ENCODE data around the gene CELF4. TPM values are rescaled to one million over a fixed set of nuclear protein-coding genes. Genes with fewer than 3 reads are reported as not detected.

Gene CELF4
- total and polyA plus RNA-seq, 12 donors = 0.42 to 16.9 (median 3.9) TPM; not detected in 1

GRCh38 chr18:37499044-37499443, 66.6 kb downstream of the CELF4 start:
- TF ChIP-seq POLR2A (IDR thresholded peaks at IDR 0.05) (no peak), CTCF (IDR thresholded peaks at IDR 0.05) (no peak)
- Histone ChIP-seq H3K27ac (no peak overlapping the region), H3K4me3 (no peak overlapping the region), H3K4me1 (replicated peaks in 1 of 2) (no peaks in the 10 kb centered on the region), H3K36me3 (replicated peaks in 1 of 2) (no peaks in the 10 kb centered on the region), H3K9me3 (replicated peaks in 1 of 3) (no peaks in the 10 kb centered on the region), H3K27me3 (no peaks in the 10 kb centered on the region)
- intact Hi-C loops (cut with DNase I) = no loop called here
- WGBS, 4 donors = 63 to 70% (median 69%) methylated on average over 4 of the region's 4 CpGs
- no peak for DNase-seq

GRCh38 chr18:37497853-37498518, 67.6 kb downstream of the CELF4 start:
- H3K36me3 ChIP-seq (replicated peaks in 1 of 2) = no peaks in the 10 kb centered on the region
- no peaks in the 10 kb centered on the region for H3K9me3 ChIP-seq (replicated peaks in 1 of 3)
- H3K27ac ChIP-seq = no peak overlapping the region
- H3K27me3 ChIP-seq = no peaks in the 10 kb centered on the region
- 84 to 100% (median 89%) methylated on average over 1 of the region's 1 CpG for WGBS, 4 donors
- no peaks in the 10 kb centered on the region for H3K4me1 ChIP-seq (replicated peaks in 1 of 2)
- intact Hi-C loops (cut with DNase I) = no loop called here
- no peak for DNase-seq
- TF ChIP-seq CTCF (IDR thresholded peaks at IDR 0.05) (no peak), POLR2A (IDR thresholded peaks at IDR 0.05) (no peak)
- H3K4me3 ChIP-seq = no peak overlapping the region

- no peak for DNase-seq
- Histone ChIP-seq H3K4me1 (replicated peaks in 1 of 2) (no peaks in the 10 kb centered on the region), H3K36me3 (replicated peaks in 1 of 2) (no peaks in the 10 kb centered on the region), H3K4me3 (no peak overlapping the region), H3K27me3 (no peaks in the 10 kb centered on the region), H3K27ac (no peak overlapping the region), H3K9me3 (replicated peaks in 1 of 3) (no peaks in the 10 kb centered on the region)
- TF ChIP-seq CTCF (IDR thresholded peaks at IDR 0.05) (no peak), POLR2A (IDR thresholded peaks at IDR 0.05) (no peak)
- WGBS, 4 donors = 68 to 90% (median 80%) methylated on average over 5 to 6 of the region's 6 CpGs
- intact Hi-C loops (cut with DNase I) = no loop called here
Observed at GRCh38 chr18:37496568-37496967, 69.0 kb downstream of the CELF4 start.

GRCh38 chr18:37495354-37495753, 70.2 kb downstream of the CELF4 start:
- Histone ChIP-seq H3K4me1 (replicated peaks in 1 of 2) (no peaks in the 10 kb centered on the region), H3K9me3 (replicated peaks in 1 of 3) (no peaks in the 10 kb centered on the region), H3K27ac (no peak overlapping the region), H3K4me3 (no peak overlapping the region), H3K36me3 (replicated peaks in 1 of 2) (no peaks in the 10 kb centered on the region), H3K27me3 (no peaks in the 10 kb centered on the region)
- no peak for TF ChIP-seq CTCF (IDR thresholded peaks at IDR 0.05)
- no peak for TF ChIP-seq POLR2A (IDR thresholded peaks at IDR 0.05)
- WGBS, 4 donors = 79 to 89% (median 88%) methylated on average over 2 of the region's 2 CpGs; no CpG with 5 or more reads in 1 of the 4 donors
- intact Hi-C loops (cut with DNase I) = no loop called here
- no peak for DNase-seq
